Measurements from ENCODE around the gene CELSR1. TPM values are rescaled to one million over a fixed set of nuclear protein-coding genes. Genes with fewer than 3 reads are reported as not detected.

The CELSR1 gene
- total RNA-seq, 1 donor = 1.6 TPM

GRCh38 chr22:46348099-46348695 is 189.2 kb downstream of the CELSR1 start:
- Histone ChIP-seq H3K9me3 (ENCODE audit: low read depth, low read length) (no peaks in the 10 kb centered on the region), H3K4me1 (ENCODE audit: insufficient read depth, low read length) (no peaks in the 10 kb centered on the region), H3K27me3 (ENCODE audit: insufficient read depth, low read length) (no peaks in the 10 kb centered on the region), H3K4me3 (ENCODE audit: low read length) (no peak overlapping the region)

GRCh38 chr22:46347646-46348045 is 189.8 kb downstream of the CELSR1 start:
- no peak overlapping the region for H3K4me3 ChIP-seq (ENCODE audit: low read length)
- no peaks in the 10 kb centered on the region for H3K9me3 ChIP-seq (ENCODE audit: low read depth, low read length)
- no peaks in the 10 kb centered on the region for H3K4me1 ChIP-seq (ENCODE audit: insufficient read depth, low read length)
- no peaks in the 10 kb centered on the region for H3K27me3 ChIP-seq (ENCODE audit: insufficient read depth, low read length)

GRCh38 chr22:46346680-46347405 is 190.6 kb downstream of the CELSR1 start:
- H3K4me1 ChIP-seq (ENCODE audit: insufficient read depth, low read length) = no peaks in the 10 kb centered on the region
- no peaks in the 10 kb centered on the region for H3K27me3 ChIP-seq (ENCODE audit: insufficient read depth, low read length)
- no peaks in the 10 kb centered on the region for H3K9me3 ChIP-seq (ENCODE audit: low read depth, low read length)
- no peak overlapping the region for H3K4me3 ChIP-seq (ENCODE audit: low read length)

GRCh38 chr22:46340676-46341075 is 196.7 kb downstream of the CELSR1 start:
- Histone ChIP-seq H3K27me3 (ENCODE audit: insufficient read depth, low read length) (no peaks in the 10 kb centered on the region), H3K4me1 (ENCODE audit: insufficient read depth, low read length) (peaks cover 9% of the 10 kb centered on the region), H3K4me3 (ENCODE audit: low read length) (no peak overlapping the region), H3K9me3 (ENCODE audit: low read depth, low read length) (no peaks in the 10 kb centered on the region)

GRCh38 chr22:46339956-46340355 is 197.5 kb downstream of the CELSR1 start:
- no peaks in the 10 kb centered on the region for H3K27me3 ChIP-seq (ENCODE audit: insufficient read depth, low read length)
- H3K4me3 ChIP-seq (ENCODE audit: low read length) = no peak overlapping the region
- H3K9me3 ChIP-seq (ENCODE audit: low read depth, low read length) = no peaks in the 10 kb centered on the region
- H3K4me1 ChIP-seq (ENCODE audit: insufficient read depth, low read length) = peaks cover 9% of the 10 kb centered on the region

GRCh38 chr22:46338636-46339035 is 198.8 kb downstream of the CELSR1 start:
- peaks cover 9% of the 10 kb centered on the region for H3K4me1 ChIP-seq (ENCODE audit: insufficient read depth, low read length)
- H3K9me3 ChIP-seq (ENCODE audit: low read depth, low read length) = no peaks in the 10 kb centered on the region
- H3K27me3 ChIP-seq (ENCODE audit: insufficient read depth, low read length) = no peaks in the 10 kb centered on the region
- H3K4me3 ChIP-seq (ENCODE audit: low read length) = no peak overlapping the region

GRCh38 chr22:46337870-46338269 is 199.6 kb downstream of the CELSR1 start:
- Histone ChIP-seq H3K9me3 (ENCODE audit: low read depth, low read length) (no peaks in the 10 kb centered on the region), H3K27me3 (ENCODE audit: insufficient read depth, low read length) (no peaks in the 10 kb centered on the region), H3K4me1 (ENCODE audit: insufficient read depth, low read length) (peaks cover 9% of the 10 kb centered on the region), H3K4me3 (ENCODE audit: low read length) (no peak overlapping the region)

GRCh38 chr22:46336119-46337078 is 201.0 kb downstream of the CELSR1 start:
- H3K27me3 ChIP-seq (ENCODE audit: insufficient read depth, low read length) = no peaks in the 10 kb centered on the region
- H3K9me3 ChIP-seq (ENCODE audit: low read depth, low read length) = no peaks in the 10 kb centered on the region
- H3K4me1 ChIP-seq (ENCODE audit: insufficient read depth, low read length) = peaks cover 9% of the 10 kb centered on the region
- peak overlapping the region; percentile 63 for H3K4me3 ChIP-seq (ENCODE audit: low read length)

GRCh38 chr22:46335201-46336118 is 202.0 kb downstream of the CELSR1 start, which contains the start of gene TRMU:
Gene TRMU (plus strand): TSS chr22:46335714. CDS start chr22:46335765, 51 bp downstream.
- H3K4me1 ChIP-seq (ENCODE audit: insufficient read depth, low read length) = peaks cover 9% of the 10 kb centered on the region
- no peaks in the 10 kb centered on the region for H3K9me3 ChIP-seq (ENCODE audit: low read depth, low read length)
- H3K4me3 ChIP-seq (ENCODE audit: low read length) = peak within 1 kb of the TSS; percentile 63
- no peaks in the 10 kb centered on the region for H3K27me3 ChIP-seq (ENCODE audit: insufficient read depth, low read length)

- H3K9me3 ChIP-seq (ENCODE audit: low read depth, low read length) = no peaks in the 10 kb centered on the region
- no peak overlapping the region for H3K4me3 ChIP-seq (ENCODE audit: low read length)
- H3K4me1 ChIP-seq (ENCODE audit: insufficient read depth, low read length) = peaks cover 4% of the 10 kb centered on the region
- no peaks in the 10 kb centered on the region for H3K27me3 ChIP-seq (ENCODE audit: insufficient read depth, low read length)
These were observed 205.9 kb downstream of the CELSR1 start for GRCh38 chr22:46331496-46331895.

- Histone ChIP-seq H3K4me3 (ENCODE audit: low read length) (no peak overlapping the region), H3K27me3 (ENCODE audit: insufficient read depth, low read length) (no peaks in the 10 kb centered on the region), H3K4me1 (ENCODE audit: insufficient read depth, low read length) (no peaks in the 10 kb centered on the region), H3K9me3 (ENCODE audit: low read depth, low read length) (no peaks in the 10 kb centered on the region)
These were observed 207.0 kb downstream of the CELSR1 start for GRCh38 chr22:46330426-46330825.

- Histone ChIP-seq H3K4me3 (ENCODE audit: low read length) (no peak overlapping the region), H3K27me3 (ENCODE audit: insufficient read depth, low read length) (no peaks in the 10 kb centered on the region), H3K9me3 (ENCODE audit: low read depth, low read length) (no peaks in the 10 kb centered on the region), H3K4me1 (ENCODE audit: insufficient read depth, low read length) (no peaks in the 10 kb centered on the region)
These were observed 207.8 kb downstream of the CELSR1 start for GRCh38 chr22:46329616-46330015.

- Histone ChIP-seq H3K27me3 (ENCODE audit: insufficient read depth, low read length) (no peaks in the 10 kb centered on the region), H3K4me3 (ENCODE audit: low read length) (no peak overlapping the region), H3K4me1 (ENCODE audit: insufficient read depth, low read length) (no peaks in the 10 kb centered on the region), H3K9me3 (ENCODE audit: low read depth, low read length) (no peaks in the 10 kb centered on the region)
These were observed 208.6 kb downstream of the CELSR1 start for GRCh38 chr22:46328797-46329196.

- Histone ChIP-seq H3K4me3 (ENCODE audit: low read length) (no peak overlapping the region), H3K27me3 (ENCODE audit: insufficient read depth, low read length) (no peaks in the 10 kb centered on the region), H3K4me1 (ENCODE audit: insufficient read depth, low read length) (no peaks in the 10 kb centered on the region), H3K9me3 (ENCODE audit: low read depth, low read length) (no peaks in the 10 kb centered on the region)
These were observed 209.5 kb downstream of the CELSR1 start for GRCh38 chr22:46327691-46328465.

All from mononuclear cell (primary cell).